K562 (cell line): ENCODE results near the gene SYCP3. TPM values are rescaled to one million over a fixed set of nuclear protein-coding genes. Genes with fewer than 3 reads are reported as not detected.

Source experiments
- ATAC-seq: fragments of 200-7000 bp; cut with Tn5 transposase; 3 replicates; pipeline ENCODE4 v1.9.1; 2020; ENCODE audit warnings: moderate library complexity
- BruUV-seq: library from RNA; stranded (reverse); fragments of 400-500 nt; replicated peaks from 2 replicates; lab custom pipeline; 2021; lab: Mats Ljungman, UMichigan
- CTCF ChIA-PET: fragments of 300-600 bp; formaldehyde crosslinking; extraction: SDS; loops from one replicate; lab custom pipeline; 2021; ENCODE audit warnings: low intra/inter-chr PET ratio; lab: Yijun Ruan, JAX
- POLR2A ChIA-PET: fragments of 300-600, 350-650 bp; sonication (Branson Sonifier 250); formaldehyde crosslinking; extraction: SDS; loops from one replicate; lab custom pipeline; 2021; ENCODE audit warnings: antibody characterized with exemption, inconsistent platforms; lab: Yijun Ruan, JAX
- DNase-seq, 4 experiments: peaks; one replicate each; pipeline versions ENCODE4 v3.0.0 to v3.0.0-alpha.2; 2011 to 2018; ENCODE audit warnings: low spot score in 3 of 4, mixed read lengths in 3 of 4; ENCODE audit errors: extremely low read depth in 1 of 4
- FAIRE-seq: peaks from 2 replicates; lab custom pipeline; 2011; peaks lifted over from hg19 to GRCh38; lab: Jason Lieb, UNC
- H2AFZ ChIP-seq: 2 replicates; pipeline ENCODE4 v1.6.0; 2011; ENCODE audit warnings: low read depth, low read length, control low read depth, inconsistent platforms
- H3K27ac ChIP-seq: fragments of 200-600 bp; 3 replicates; pipeline ENCODE4 v1.8.0; 2011; ENCODE audit warnings: low read depth, mild to moderate bottlenecking, control low read depth, inconsistent platforms, low read length, moderate library complexity, mixed read lengths; ENCODE audit errors: extremely low read depth
- H3K27me3 ChIP-seq, 2 experiments: fragments of 300-600 bp in 1 of 2; 2 replicates in 1 of 2; 3 replicates in 1 of 2; pipeline versions ENCODE4 v1.6.0 to v1.8.0; 2011; ENCODE audit warnings: inconsistent platforms in 2 of 2, low read length in 2 of 2, mild to moderate bottlenecking in 1 of 2, mixed read lengths in 1 of 2, moderate library complexity in 1 of 2; ENCODE audit not compliant: control insufficient read depth in 2 of 2, insufficient read depth in 2 of 2
- H3K36me3 ChIP-seq: fragments of 300-600 bp; 3 replicates; pipeline ENCODE4 v1.8.0; 2011; ENCODE audit warnings: mild to moderate bottlenecking, low read length, inconsistent platforms; ENCODE audit not compliant: control insufficient read depth, insufficient read depth
- H3K4me1 ChIP-seq, 2 experiments: fragments of 200-600 bp in 1 of 2; replicated peaks in 1 of 2; 2 replicates in 1 of 2; 3 replicates in 1 of 2; pipeline versions ENCODE4 v1.5.1 to v1.8.0; 2011; ENCODE audit warnings: inconsistent platforms in 2 of 2, low read length in 2 of 2, mild to moderate bottlenecking in 1 of 2, mixed read lengths in 1 of 2, moderate library complexity in 1 of 2; ENCODE audit not compliant: control insufficient read depth in 2 of 2, insufficient read depth in 2 of 2
- H3K4me2 ChIP-seq: 2 replicates; pipeline ENCODE4 v1.6.1; 2011; ENCODE audit warnings: low read length, control low read depth, inconsistent platforms, mixed read lengths; ENCODE audit not compliant: insufficient read depth
- H3K4me3 ChIP-seq: fragments of 200-600 bp; sonication (generic), shearing (Covaris generic); 2 replicates; pipeline ENCODE4 v1.5.1; 2016; ENCODE audit warnings: control low read depth, inconsistent platforms
- H3K79me2 ChIP-seq: fragments of 200-600 bp; 3 replicates; pipeline ENCODE4 v1.8.0; 2011; ENCODE audit warnings: low read length, inconsistent platforms; ENCODE audit not compliant: control insufficient read depth, insufficient read depth
- H3K9ac ChIP-seq, 2 experiments: 2 replicates each; pipeline versions ENCODE4 v1.6.0 to v1.6.1; 2011; ENCODE audit warnings: low read depth in 2 of 2, low read length in 2 of 2, control low read depth in 1 of 2, inconsistent platforms in 1 of 2, mild to moderate bottlenecking in 1 of 2, mixed read lengths in 1 of 2; ENCODE audit not compliant: insufficient read depth in 1 of 2
- H3K9me1 ChIP-seq: one replicate; pipeline ENCODE4 v1.6.0; 2011; ENCODE audit warnings: inconsistent platforms, mild to moderate bottlenecking, low read length, moderate library complexity; ENCODE audit not compliant: control insufficient read depth, insufficient read depth
- H3K9me3 ChIP-seq: replicated peaks from 2 replicates; pipeline ENCODE4 v1.5.1; 2011; ENCODE audit warnings: low read depth, low read length, inconsistent platforms; ENCODE audit not compliant: control insufficient read depth, insufficient read depth
- H4K20me1 ChIP-seq: replicated peaks from 2 replicates; pipeline ENCODE4 v1.6.1; 2011; ENCODE audit warnings: low read length, inconsistent platforms, mixed read lengths; ENCODE audit not compliant: control insufficient read depth, insufficient read depth
- ARID2 ChIP-seq: fragments of 450-650 bp; IDR thresholded peaks from 2 replicates; pipeline ENCODE4 v1.6.1; 2017; ENCODE audit warnings: antibody characterized with exemption, mild to moderate bottlenecking
- C11orf30 ChIP-seq: fragments of 450-650 bp; IDR thresholded peaks from 2 replicates; pipeline ENCODE4 v1.6.1; 2016; ENCODE audit warnings: low read depth, mild to moderate bottlenecking
- CHD1 ChIP-seq: fragments of 200-600 bp; sonication (generic); IDR thresholded peaks from one replicate; pipeline ENCODE4 v1.6.1; 2012; ENCODE audit warnings: mild to moderate bottlenecking, moderate library complexity, low read length, inconsistent platforms
- EP300 ChIP-seq: IDR thresholded peaks from 2 replicates; pipeline ENCODE4 v1.6.1; 2012; ENCODE audit warnings: low read length, improper control_type of control experiment
- ETV1 ChIP-seq: fragments of 450-650 bp; conservative IDR thresholded peaks from 2 replicates; pipeline ENCODE4 v1.6.1; 2016; ENCODE audit warnings: missing genetic modification characterization, control low read depth, low read depth, missing compliant biosample characterization
- FOXM1 ChIP-seq, 2 experiments: fragments of 450-650 bp in 1 of 2; sonication (generic) in 1 of 2; formaldehyde crosslinking in 1 of 2; IDR thresholded peaks; 2 replicates each; pipeline versions ENCODE4 v1.6.1 to v1.9.0; 2017 to 2022; ENCODE audit warnings: low read depth in 2 of 2, mild to moderate bottlenecking in 2 of 2, missing genetic modification reagents in 1 of 2, moderate library complexity in 1 of 2
- HMG20B ChIP-seq: fragments of 250-450 bp; sonication (Bioruptor Pico); IDR thresholded peaks from 2 replicates; pipeline ENCODE4 v1.5.0; 2021; ENCODE audit warnings: mild to moderate bottlenecking
- KDM2B ChIP-seq: fragments of 250-450 bp; sonication (Bioruptor Pico); IDR thresholded peaks from 2 replicates; pipeline ENCODE4 v1.8.0; 2021; ENCODE audit warnings: mild to moderate bottlenecking, moderate library complexity
- NELFE ChIP-seq: IDR thresholded peaks from 2 replicates; pipeline ENCODE4 v1.6.1; 2011; ENCODE audit warnings: mild to moderate bottlenecking; ENCODE audit not compliant: insufficient read depth, insufficient read length
- POLR2H ChIP-seq: IDR thresholded peaks from 2 replicates; pipeline ENCODE4 v1.6.1; 2016; ENCODE audit warnings: missing genetic modification characterization, low read depth, mild to moderate bottlenecking, control low read depth, missing compliant biosample characterization, moderate library complexity
- SMAD1 ChIP-seq: fragments of 150-350 bp; IDR thresholded peaks from 2 replicates; pipeline ENCODE4 v1.6.1; 2014; ENCODE audit warnings: low read length, low read depth; ENCODE audit not compliant: partially characterized antibody
- SRSF1 ChIP-seq: fragments of 200-400 bp; formaldehyde crosslinking; IDR thresholded peaks from 2 replicates; pipeline ENCODE4 v1.6.1; 2017; ENCODE audit warnings: mild to moderate bottlenecking, low read depth, low read length, moderate library complexity
- TBP ChIP-seq: optimal IDR thresholded peaks from 2 replicates; pipeline ENCODE3; 2011; ENCODE audit warnings: low read depth, low read length, improper control_type of control experiment
- TOE1 ChIP-seq, 2 experiments: fragments of 450-650 bp in 1 of 2; sonication (generic) in 1 of 2; formaldehyde crosslinking in 1 of 2; IDR thresholded peaks; 2 replicates each; pipeline versions ENCODE4 v1.7.1 to v1.8.0; 2016 to 2022; ENCODE audit warnings: borderline replicate concordance in 2 of 2, mild to moderate bottlenecking in 2 of 2, antibody characterized with exemption in 1 of 2, inconsistent platforms in 1 of 2, low read depth in 1 of 2, missing genetic modification reagents in 1 of 2, moderate library complexity in 1 of 2
- ZFP30 ChIP-seq: fragments of 250-450 bp; sonication (Bioruptor Pico); IDR thresholded peaks from 2 replicates; pipeline ENCODE4 v1.8.0; 2022; ENCODE audit warnings: moderate library complexity, mild to moderate bottlenecking, inconsistent platforms, borderline replicate concordance
- ZNF766 ChIP-seq: fragments of 200-800 bp; sonication (Bioruptor generic); conservative IDR thresholded peaks from 2 replicates; pipeline ENCODE4 v1.6.1; 2016; ENCODE audit warnings: missing genetic modification characterization, missing compliant biosample characterization
- WGBS: fragments of 100-300 bp; shearing (Covaris generic); methylation state at CpG from one replicate; pipeline ENCODE4 v1.1.6; 2016; ENCODE audit warnings: low coverage, mixed read lengths; ENCODE audit not compliant: insufficient coverage; ENCODE audit errors: missing lambda C conversion rate; 5-methylcytosine and 5-hydroxymethylcytosine counted together
- in situ Hi-C: fragments of 300-500 bp; cut with MboI; formaldehyde crosslinking; loops from 4 replicates; pipeline ENCODE4 v1.15.0; 2018; ENCODE audit warnings: inconsistent platforms, mixed read lengths
- intact Hi-C: fragments of 100-400 bp; cut with micrococcal nuclease; formaldehyde crosslinking; loops from 2 replicates; pipeline ENCODE4 v1.14.2; 2022
- polyA plus RNA-seq, 8 experiments: library from polyadenylated mRNA; depleted of rRNA in 4 of 8; stranded (reverse) in 5 of 8; unstranded in 3 of 8; fragments of >200 nt; fragmentation: Nextera tagmentation in 2 of 8; fragmentation: Illumina TruSeq in 1 of 8; extraction: Ambion mirVana in 2 of 8; extraction: Trizol in 1 of 8; gene quantifications; 2 replicates each; pipeline versions ENCODE4 v1.2.1 to v1.2.3, GENCODE V29; 2011 to 2014; ENCODE audit warnings: inconsistent platforms in 1 of 8, missing spikeins in 1 of 8
- total RNA-seq, 7 experiments: library from RNA; depleted of rRNA in 6 of 7; stranded (reverse); fragments of >200 nt in 6 of 7; fragmentation: Illumina TruSeq in 2 of 7; extraction: Trizol in 2 of 7; gene quantifications; 2 replicates each; pipeline versions ENCODE4 v1.2.1 to v1.2.3, GENCODE V29; 2011 to 2021; ENCODE audit warnings: low replicate concordance in 1 of 7
- TF ChIP-seq, protein P1 (sequence below): fragments of 450-650 bp; IDR thresholded peaks from one replicate; pipeline ENCODE4 v1.6.1; 2018; ENCODE audit warnings: mild to moderate bottlenecking, moderate library complexity; ENCODE audit not compliant: partially characterized antibody
- TF ChIP-seq, protein P2 (sequence below): sonication (generic); formaldehyde crosslinking; IDR thresholded peaks from 2 replicates; pipeline ENCODE4 v1.8.0; 2022; ENCODE audit warnings: missing genetic modification reagents, mild to moderate bottlenecking, borderline replicate concordance
- TF ChIP-seq, protein P3 (sequence below): fragments of 250-450 bp; sonication (Bioruptor Pico); IDR thresholded peaks from 2 replicates; pipeline ENCODE4 v1.5.0; 2022; ENCODE audit warnings: mild to moderate bottlenecking

The SYCP3 gene
- total and polyA plus RNA-seq, 9 of the 15 experiments (the other 6 are each of a cell fraction or from before 2014, with no cell fraction given) = 0.11 to 0.25 (median 0.22) TPM; not detected in 4

DNA sequence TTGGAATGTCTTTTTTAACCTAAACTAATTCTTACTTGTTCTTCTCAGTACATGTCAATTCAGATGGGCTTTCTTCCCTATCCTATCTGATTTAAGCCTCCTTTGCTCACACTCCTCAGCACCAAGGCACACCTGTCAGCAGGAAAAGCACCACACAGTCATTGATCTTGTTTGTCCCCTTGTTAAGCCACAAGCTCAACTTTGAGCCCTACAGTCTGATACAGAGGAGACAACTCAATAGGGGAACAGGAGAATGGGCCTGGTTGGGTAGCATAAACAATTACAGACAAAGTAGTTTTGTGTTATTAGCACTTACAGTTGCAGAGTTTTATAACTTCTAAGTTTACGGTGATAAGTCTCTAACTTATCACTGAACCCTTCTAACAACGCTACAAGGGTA, 29.5 kb upstream of the SYCP3 start:
- in situ Hi-C loops (no loop called here), intact Hi-C loops (no loop called here)
- H3K4me3 ChIP-seq = no peak overlapping the region
- no peak overlapping the region for H3K9ac ChIP-seq
- WGBS = 88% methylated on average over 2 of the region's 2 CpGs
- no peaks in the 10 kb centered on the region for H3K27me3 ChIP-seq
- H2AFZ ChIP-seq = no peak overlapping the region
- TF ChIP-seq, protein P1, sequence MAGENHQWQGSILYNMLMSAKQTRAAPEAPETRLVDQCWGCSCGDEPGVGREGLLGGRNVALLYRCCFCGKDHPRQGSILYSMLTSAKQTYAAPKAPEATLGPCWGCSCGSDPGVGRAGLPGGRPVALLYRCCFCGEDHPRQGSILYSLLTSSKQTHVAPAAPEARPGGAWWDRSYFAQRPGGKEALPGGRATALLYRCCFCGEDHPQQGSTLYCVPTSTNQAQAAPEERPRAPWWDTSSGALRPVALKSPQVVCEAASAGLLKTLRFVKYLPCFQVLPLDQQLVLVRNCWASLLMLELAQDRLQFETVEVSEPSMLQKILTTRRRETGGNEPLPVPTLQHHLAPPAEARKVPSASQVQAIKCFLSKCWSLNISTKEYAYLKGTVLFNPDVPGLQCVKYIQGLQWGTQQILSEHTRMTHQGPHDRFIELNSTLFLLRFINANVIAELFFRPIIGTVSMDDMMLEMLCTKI = no peak
- TF ChIP-seq ZNF766 (CRISPR knock-in tag) = no peak
- no peak for TF ChIP-seq EP300
- no peak for TF ChIP-seq C11orf30
- no peak for TF ChIP-seq SMAD1
- no peak for TF ChIP-seq POLR2H (tag)
- TF ChIP-seq ARID2 = no peak
- TF ChIP-seq TBP = no peak
- TF ChIP-seq, protein P2, sequence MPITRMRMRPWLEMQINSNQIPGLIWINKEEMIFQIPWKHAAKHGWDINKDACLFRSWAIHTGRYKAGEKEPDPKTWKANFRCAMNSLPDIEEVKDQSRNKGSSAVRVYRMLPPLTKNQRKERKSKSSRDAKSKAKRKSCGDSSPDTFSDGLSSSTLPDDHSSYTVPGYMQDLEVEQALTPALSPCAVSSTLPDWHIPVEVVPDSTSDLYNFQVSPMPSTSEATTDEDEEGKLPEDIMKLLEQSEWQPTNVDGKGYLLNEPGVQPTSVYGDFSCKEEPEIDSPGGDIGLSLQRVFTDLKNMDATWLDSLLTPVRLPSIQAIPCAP = no peak
- no peak for TF ChIP-seq ETV1 (tag)
- TF ChIP-seq, protein P3, sequence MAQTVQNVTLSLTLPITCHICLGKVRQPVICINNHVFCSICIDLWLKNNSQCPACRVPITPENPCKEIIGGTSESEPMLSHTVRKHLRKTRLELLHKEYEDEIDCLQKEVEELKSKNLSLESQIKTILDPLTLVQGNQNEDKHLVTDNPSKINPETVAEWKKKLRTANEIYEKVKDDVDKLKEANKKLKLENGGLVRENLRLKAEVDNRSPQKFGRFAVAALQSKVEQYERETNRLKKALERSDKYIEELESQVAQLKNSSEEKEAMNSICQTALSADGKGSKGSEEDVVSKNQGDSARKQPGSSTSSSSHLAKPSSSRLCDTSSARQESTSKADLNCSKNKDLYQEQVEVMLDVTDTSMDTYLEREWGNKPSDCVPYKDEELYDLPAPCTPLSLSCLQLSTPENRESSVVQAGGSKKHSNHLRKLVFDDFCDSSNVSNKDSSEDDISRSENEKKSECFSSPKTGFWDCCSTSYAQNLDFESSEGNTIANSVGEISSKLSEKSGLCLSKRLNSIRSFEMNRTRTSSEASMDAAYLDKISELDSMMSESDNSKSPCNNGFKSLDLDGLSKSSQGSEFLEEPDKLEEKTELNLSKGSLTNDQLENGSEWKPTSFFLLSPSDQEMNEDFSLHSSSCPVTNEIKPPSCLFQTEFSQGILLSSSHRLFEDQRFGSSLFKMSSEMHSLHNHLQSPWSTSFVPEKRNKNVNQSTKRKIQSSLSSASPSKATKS (CRISPR knock-in tag) = no peak
- no peak for TF ChIP-seq NELFE
- no peak for TF ChIP-seq HMG20B (CRISPR knock-in tag)
- TF ChIP-seq SRSF1 = no peak
- no peak for TF ChIP-seq TOE1 (IDR thresholded peaks at IDR 0.05; ENCODE audit: borderline replicate concordance)
- no peak for TF ChIP-seq TOE1 (CRISPR knock-in tag; IDR thresholded peaks at IDR 0.05; ENCODE audit: borderline replicate concordance, low read depth)
- no peak for TF ChIP-seq CHD1
- TF ChIP-seq KDM2B (CRISPR knock-in tag) = no peak
- no peak for TF ChIP-seq FOXM1 (IDR thresholded peaks at IDR 0.05; ENCODE audit: low read depth)
- no peak for TF ChIP-seq FOXM1 (CRISPR knock-in tag; IDR thresholded peaks at IDR 0.05; ENCODE audit: low read depth)
- no peak for TF ChIP-seq ZFP30 (CRISPR knock-in tag)
- no peaks in the 10 kb centered on the region for H4K20me1 ChIP-seq
- H3K36me3 ChIP-seq = peaks cover 47% of the 10 kb centered on the region
- POLR2A ChIA-PET = no interaction called here
- no peak overlapping the region for H3K4me2 ChIP-seq
- no TSS peak for BruUV-seq
- no peaks in the 10 kb centered on the region for H3K79me2 ChIP-seq
- no peaks in the 10 kb centered on the region for H3K4me1 ChIP-seq
- FAIRE-seq = no peak
- no peak for DNase-seq
- no peaks in the 10 kb centered on the region for H3K9me1 ChIP-seq
- CTCF ChIA-PET = no interaction called here
- ATAC-seq = no peak
- no peaks in the 10 kb centered on the region for H3K9me3 ChIP-seq
- no peak overlapping the region for H3K27ac ChIP-seq
